GM21390 (cell line): ENCODE measurements around the gene RAB11FIP3.
"Not testable (repeated sequence)": the region's sequence is repeated elsewhere in the genome, so short reads cannot be mapped to it uniquely, and the experiment has no call there.

ENCODE experiments used
- ATAC-seq: cut with Tn5 transposase; IDR thresholded peaks from one replicate; pipeline ENCODE4 v1.9.1; 2021; ENCODE audit not compliant: unreplicated experiment

The RAB11FIP3 gene

GRCh38 chr16:460787-461186 is 35.3 kb downstream of the RAB11FIP3 start:
- ATAC-seq = no peak

DNA sequence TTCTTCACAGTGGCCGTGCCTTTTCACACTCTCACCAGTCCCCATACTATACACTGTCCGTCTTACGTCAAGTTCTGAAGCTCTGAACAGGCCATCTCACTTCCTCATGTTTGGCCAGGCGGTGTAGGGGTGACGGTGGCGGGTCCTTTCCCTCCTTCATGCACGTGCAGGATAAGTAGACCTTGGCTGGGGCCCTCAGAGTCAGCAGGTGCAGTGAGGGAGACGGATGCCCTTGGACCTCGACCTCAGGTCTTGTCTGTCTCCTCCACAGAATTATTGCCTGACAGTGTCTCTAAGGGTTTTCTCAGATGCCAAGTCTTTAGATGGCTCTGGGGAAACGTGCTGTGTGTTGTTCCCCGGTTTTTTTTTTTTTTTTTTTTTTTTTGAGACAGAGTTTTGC is 37.6 kb downstream of the RAB11FIP3 start:
- no peak for ATAC-seq

- no peak for ATAC-seq
Measured at GRCh38 chr16:466651-467050, 41.2 kb downstream of the RAB11FIP3 start.

DNA sequence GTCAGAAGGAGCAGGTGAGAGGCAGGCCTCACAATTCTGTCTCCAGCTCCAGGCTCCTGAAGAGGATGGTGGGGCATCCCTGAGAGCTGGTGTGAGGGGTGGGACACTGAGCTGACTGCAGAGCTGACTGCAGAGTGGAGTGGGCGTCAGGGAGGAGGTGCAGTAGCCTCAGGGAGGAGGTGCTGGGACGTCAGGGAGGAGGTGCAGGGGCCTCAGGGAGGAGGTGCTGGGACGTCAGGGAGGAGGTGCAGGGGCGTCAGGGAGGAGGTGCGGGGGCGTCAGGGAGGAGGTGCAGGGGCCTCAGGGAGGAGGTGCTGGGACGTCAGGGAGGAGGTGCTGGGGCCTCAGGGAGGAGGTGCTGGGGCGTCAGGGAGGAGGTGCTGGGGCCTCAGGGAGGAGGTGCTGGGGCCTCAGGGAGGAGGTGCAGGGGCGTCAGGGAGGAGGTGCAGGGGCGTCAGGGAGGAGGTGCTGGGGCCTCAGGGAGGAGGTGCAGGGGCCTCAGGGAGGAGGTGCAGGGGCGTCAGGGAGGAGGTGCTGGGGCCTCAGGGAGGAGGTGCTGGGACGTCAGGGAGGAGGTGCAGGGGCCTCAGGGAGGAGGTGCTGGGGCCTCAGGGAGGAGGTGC is 41.9 kb downstream of the RAB11FIP3 start:
- ATAC-seq = not testable (repeated sequence)

DNA sequence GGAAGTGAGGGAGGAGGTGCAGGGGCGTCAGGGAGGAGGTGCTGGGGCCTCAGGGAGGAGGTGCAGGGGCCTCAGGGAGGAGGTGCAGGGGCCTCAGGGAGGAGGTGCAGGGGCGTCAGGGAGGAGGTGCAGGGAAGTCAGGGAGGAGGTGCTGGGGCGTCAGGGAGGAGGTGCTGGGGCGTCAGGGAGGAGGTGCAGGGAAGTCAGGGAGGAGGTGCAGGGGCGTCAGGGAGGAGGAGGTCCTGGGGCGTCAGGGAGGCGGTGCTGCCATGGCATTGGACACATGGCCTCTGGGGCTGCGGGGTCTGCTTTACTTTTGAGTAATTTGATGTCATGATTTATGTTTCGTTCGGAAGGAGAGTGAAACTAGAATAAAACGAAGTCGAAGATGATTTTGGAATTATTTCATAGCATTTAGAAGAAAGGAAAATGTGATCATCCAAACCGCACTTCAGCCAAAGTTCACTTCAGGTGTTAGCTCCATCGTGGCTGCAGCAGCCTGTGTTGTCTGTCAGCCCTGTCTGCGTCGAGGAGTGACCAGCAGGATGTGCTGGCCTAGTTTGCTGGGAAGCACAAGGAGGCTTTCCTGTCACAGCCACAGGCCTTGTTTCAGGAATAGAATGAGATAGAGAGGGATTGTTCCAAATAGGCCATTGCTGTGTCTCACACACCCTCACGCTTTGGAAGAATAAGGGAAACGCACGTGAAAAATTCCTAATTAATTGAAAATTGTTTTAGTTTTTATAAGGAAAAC is 42.8 kb downstream of the RAB11FIP3 start:
- ATAC-seq = no peak

DNA sequence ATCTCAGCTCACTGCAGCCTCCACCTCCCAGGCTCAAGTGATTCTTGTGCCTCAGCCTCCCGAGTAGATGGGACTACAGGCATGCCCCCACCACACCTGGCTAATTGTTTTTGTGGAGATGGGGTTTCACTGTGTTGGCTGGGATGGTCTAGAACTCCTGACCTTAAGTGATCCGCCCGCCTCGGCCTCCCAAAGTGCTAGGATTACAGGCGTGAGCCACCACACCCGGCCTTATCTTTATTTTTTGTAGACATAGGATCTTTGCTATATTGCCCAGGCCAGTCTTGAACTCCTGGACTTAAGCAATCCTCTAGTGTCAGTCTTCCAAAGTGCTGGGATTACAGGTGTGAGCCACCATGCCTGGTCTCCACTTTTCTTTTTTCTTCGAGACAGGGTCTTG is 44.0 kb downstream of the RAB11FIP3 start:
- not testable (repeated sequence) for ATAC-seq

DNA sequence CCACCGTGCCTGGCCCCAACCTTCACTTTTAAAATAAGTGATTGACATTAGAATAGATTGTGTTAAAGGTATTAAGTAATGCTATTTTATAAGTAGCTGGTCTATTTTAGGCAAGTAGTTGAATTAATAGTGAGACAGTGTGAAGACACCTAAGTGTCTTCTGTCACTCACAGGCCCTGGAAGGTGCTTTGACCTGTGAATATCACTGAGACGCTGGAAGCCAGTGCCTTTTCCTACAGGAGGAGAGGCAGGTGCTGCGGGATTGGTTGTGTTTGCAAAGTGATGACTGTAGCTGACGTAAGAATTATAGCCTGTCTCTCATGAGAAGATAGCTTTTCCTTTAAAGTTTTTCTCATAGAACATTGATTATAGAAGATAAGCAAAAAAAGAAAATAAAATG is 45.0 kb downstream of the RAB11FIP3 start:
- no peak for ATAC-seq

- no peak for ATAC-seq
Measured at GRCh38 chr16:471353-472198, 46.1 kb downstream of the RAB11FIP3 start.

DNA sequence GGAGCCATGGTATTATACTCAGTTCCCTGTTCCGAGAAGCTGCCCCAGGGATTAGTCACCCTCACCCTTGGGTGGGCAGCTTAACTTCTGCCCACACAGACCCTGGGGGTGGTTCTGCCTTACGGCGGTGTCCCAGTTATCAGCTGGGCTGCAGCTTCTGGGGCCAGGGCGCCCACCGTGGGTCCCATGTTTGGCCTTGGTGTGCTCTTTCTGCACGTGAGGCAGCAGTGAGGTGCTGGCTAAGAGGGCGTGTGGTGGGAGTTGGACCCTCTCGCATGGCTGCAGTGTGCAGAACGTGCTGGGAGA is 46.7 kb downstream of the RAB11FIP3 start:
- ATAC-seq = no peak

DNA sequence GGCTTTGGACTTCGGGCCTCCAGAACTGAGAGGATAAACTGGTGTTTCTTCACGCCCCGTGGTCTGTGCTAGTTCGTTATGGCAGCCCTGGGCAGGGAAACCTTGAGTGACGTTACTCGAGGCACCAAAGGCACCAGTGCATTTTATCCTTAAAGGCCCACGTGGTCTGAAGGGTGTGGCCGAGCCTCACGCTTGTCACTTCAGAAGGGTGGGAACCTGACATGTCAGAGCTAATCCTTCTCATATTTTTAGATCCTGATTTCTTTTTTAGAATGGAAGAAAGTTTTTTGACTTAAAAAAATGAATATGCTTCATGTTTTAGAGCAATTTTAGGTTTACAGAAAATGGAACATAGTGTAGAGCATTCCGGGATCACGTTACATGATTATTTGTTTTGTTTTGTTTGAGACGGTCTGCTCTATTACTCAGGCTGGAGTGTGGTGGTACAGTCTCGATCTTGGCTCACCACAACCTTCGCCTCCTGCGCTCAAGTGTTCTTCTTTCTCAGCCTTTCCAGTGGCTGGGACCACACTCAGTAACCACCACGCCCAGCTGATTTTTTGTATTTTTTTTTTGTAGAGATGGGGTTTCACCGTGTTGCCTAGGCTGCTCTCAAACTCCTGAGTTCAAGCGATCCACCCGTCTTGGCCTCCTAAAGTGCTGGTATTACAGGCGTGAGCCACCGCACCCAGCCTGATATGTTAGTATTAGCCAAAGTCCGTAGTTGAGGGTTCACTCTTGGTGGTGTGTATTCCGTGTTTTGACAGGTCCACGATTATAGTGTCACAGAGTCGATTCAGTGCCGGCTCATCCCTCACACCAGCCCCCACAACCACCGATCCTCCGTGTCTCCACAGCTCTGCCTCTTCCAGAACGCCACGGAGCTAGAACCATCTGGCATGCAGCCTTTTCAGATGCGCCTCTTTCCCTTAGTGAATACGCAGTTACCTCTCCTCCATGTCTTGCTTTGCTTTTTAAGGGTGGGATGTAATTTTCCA is 47.9 kb downstream of the RAB11FIP3 start:
- no peak for ATAC-seq

DNA sequence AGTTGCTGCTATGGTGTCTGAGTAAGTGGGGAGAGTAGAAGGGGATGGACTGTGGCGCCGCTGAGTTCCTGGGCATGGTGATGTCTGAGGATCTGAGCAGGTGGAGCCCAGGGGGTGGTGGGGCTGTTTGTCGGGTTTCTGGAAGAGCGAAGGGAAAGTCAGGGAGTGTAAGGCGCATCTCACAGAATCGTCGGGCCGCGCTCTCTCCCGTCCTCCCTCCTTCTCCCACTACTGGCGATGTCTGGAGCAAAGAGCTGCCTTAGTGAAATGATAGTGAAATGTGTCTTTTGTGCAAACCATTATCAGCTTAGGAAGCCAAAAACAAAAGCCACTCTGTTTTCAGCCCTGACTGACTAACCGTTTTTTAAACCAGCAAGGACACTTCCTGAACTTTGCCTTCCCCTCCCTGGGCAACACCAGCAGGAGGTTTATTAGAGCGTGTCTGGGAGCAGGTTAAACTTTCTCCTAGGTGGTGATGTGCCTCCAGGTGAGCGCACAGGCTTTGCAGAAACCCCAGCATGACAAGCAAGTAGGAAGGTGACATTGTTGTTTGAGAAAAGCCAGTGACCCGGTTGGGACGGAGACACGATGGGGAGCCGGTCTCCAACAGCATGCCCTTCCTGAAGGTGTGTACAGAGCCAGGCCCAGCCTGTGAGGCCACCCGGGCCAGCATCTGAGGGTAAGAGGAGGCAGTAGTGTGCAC is 49.1 kb downstream of the RAB11FIP3 start:
- no peak for ATAC-seq

- ATAC-seq = no peak
Measured at GRCh38 chr16:476039-476438, 50.6 kb downstream of the RAB11FIP3 start.

- no peak for ATAC-seq
Measured at GRCh38 chr16:477301-478157, 52.1 kb downstream of the RAB11FIP3 start.

DNA sequence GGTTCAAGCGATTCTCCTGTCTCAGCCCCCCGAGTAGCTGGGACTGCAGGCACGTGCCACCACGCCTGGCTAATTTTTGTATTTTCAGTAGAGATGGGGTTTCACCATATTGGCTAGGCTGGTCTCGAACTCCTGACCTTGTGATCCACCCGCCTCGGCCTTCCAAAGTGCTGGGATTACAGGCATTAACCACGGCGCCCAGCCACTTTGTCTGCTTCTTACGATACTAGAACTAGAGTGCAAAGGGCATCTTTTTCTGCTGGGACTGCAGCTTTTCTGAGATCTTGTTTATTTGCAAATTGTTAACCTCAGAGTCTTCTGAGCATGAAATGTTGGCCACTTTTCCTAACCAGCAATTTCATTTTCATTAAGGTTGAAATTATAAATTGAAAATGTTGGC is 52.8 kb downstream of the RAB11FIP3 start:
- not testable (repeated sequence) for ATAC-seq

GRCh38 chr16:482468-483185 is 57.2 kb downstream of the RAB11FIP3 start:
- no peak for ATAC-seq

DNA sequence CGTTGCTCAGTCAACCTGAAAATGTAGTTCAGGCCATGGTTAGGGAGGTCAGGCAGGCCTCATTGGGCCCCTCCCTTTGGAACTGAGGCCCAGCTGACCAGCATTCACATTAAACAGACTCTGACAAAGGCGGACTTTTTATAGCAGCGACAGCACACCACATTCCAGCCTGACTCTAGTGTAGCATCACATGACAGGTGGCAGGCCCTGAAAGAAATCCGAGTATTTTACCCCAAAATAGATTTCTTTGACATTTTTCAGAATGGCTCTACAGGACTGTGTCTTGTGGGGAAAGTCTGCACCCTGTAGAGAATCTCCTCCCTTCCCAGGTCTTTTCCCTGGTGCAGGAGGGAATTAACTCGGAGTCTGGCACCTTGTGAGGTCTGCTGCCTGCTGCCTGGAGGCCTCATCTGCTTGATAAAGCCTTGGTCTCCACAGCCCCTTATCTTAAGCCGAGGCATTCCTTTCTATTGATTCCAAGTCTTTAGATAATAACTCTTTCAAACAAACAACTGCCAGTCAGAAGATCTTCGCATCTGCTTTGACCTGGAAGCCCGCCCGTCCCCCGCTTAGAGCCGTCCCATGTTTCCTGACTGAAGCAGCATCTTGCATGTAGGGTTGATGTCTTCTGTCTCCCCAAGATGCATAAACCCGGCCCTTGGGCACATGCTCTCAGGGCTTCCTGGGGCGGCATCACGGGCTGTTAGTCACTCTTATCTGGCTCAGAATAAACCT is 58.1 kb downstream of the RAB11FIP3 start:
- no peak for ATAC-seq

GRCh38 chr16:489606-490005 is 64.2 kb downstream of the RAB11FIP3 start:
- no peak for ATAC-seq

DNA sequence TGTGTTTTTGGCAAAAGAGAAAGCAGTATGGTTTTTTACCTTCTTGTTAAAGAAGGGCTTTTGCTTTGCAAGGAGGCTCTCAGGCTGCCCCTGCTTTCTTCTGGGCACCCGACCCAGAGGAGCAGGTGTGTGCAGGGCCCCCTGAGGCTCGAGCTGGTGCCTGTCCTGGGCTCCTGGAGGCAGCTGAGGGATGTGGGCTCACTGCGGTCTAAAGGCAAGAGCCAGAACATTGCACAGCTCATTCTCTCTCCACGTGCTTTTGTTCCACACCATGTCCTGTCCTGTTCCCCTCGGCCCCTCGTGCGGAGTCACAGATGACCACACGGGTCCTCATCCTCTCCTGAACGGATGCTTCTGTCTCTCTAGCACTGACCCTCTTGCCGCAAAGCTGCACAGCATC is 65.3 kb downstream of the RAB11FIP3 start:
- no peak for ATAC-seq
